Esophagus muscularis mucosa (tissue), 4 donors: Measurements from ENCODE around the gene MTTP.

Experiments used
- EP300 ChIP-seq: sonication (generic); formaldehyde crosslinking; IDR thresholded peaks from one replicate; pipeline ENCODE4 v1.6.1; 2017; ENCODE audit warnings: antibody characterized with exemption
- POLR2A ChIP-seq: fragments of 450-650 bp; IDR thresholded peaks from one replicate; pipeline ENCODE4 v1.6.1; 2017; ENCODE audit warnings: antibody characterized with exemption, moderate library complexity, mild to moderate bottlenecking, low read depth
- TF ChIP-seq, protein P1 (sequence below), 3 experiments: fragments of 200-600 bp in 2 of 3; fragments of 450-650 bp in 1 of 3; sonication (generic) in 2 of 3; IDR thresholded peaks; one replicate each; pipeline ENCODE4 v1.5.1; 2017 to 2019; ENCODE audit warnings: antibody characterized with exemption in 3 of 3, mild to moderate bottlenecking in 2 of 3, moderate library complexity in 1 of 3

DNA sequence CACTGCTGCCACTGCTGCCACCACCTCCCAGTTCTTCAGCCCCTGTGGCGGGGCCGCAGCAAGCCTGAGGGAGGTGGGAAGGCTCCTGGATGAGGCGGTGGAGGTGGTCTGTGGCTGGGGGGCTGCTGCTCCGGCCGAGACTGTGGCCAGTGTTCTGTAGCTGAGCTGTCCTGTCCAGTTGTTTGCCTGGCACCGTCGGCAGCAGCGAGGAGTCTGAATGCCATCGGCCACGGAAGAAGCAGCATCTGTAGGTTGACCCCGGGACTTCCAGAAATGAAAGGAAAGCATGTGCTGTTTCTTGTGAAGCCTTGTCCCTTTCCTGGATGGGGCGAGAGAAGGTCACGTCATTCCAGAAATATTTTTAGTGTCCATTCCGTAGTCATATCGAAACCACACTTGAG is 79.7 kb downstream of the MTTP start:
- TF ChIP-seq, protein P1, sequence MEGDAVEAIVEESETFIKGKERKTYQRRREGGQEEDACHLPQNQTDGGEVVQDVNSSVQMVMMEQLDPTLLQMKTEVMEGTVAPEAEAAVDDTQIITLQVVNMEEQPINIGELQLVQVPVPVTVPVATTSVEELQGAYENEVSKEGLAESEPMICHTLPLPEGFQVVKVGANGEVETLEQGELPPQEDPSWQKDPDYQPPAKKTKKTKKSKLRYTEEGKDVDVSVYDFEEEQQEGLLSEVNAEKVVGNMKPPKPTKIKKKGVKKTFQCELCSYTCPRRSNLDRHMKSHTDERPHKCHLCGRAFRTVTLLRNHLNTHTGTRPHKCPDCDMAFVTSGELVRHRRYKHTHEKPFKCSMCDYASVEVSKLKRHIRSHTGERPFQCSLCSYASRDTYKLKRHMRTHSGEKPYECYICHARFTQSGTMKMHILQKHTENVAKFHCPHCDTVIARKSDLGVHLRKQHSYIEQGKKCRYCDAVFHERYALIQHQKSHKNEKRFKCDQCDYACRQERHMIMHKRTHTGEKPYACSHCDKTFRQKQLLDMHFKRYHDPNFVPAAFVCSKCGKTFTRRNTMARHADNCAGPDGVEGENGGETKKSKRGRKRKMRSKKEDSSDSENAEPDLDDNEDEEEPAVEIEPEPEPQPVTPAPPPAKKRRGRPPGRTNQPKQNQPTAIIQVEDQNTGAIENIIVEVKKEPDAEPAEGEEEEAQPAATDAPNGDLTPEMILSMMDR (IDR thresholded peaks at IDR 0.05): no peak
- TF ChIP-seq POLR2A: no peak
- no peak for TF ChIP-seq EP300
